ENCODE measurements around the gene VSTM4. TPM values are rescaled to one million over a fixed set of nuclear protein-coding genes. Genes with fewer than 3 reads are reported as not detected.
A peak's percentile ranks its signal among the peaks of the same experiment; 100 is the strongest.

Gene VSTM4
- total RNA-seq, 1 donor = 10.1 TPM

DNA sequence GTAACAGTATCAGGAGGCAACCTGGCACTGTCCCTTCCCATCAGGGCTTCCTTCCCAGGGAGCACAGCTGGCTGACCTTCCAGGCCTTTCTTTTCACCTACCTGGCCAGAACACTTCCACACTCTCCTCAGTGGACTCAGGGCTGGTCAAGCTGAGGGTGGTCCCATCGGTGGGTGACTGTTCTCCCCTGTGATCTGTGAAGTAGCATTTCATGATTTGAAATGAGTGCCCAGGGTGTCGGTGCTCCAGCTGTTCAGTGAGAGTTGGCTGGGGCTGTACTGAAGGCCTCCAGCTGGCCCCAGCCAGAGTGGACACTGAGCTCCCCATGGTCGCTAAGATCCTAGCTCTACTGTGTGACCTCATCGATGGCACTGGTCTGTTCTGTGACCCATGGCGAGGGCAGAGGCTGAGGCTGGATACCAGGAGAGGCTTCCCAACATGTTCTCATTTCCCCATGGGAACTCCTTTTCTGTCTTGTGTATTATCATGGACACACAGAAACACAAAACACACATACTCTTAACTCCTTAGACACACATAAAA is 18.5 kb upstream of the VSTM4 start, which contains the start of gene FAM170B:
Gene FAM170B, minus strand, starts transcription at position 316 of the 543 bp plus-strand sequence. Its CDS starts 103 bp downstream, at position 213.
- TF ChIP-seq, protein P1, sequence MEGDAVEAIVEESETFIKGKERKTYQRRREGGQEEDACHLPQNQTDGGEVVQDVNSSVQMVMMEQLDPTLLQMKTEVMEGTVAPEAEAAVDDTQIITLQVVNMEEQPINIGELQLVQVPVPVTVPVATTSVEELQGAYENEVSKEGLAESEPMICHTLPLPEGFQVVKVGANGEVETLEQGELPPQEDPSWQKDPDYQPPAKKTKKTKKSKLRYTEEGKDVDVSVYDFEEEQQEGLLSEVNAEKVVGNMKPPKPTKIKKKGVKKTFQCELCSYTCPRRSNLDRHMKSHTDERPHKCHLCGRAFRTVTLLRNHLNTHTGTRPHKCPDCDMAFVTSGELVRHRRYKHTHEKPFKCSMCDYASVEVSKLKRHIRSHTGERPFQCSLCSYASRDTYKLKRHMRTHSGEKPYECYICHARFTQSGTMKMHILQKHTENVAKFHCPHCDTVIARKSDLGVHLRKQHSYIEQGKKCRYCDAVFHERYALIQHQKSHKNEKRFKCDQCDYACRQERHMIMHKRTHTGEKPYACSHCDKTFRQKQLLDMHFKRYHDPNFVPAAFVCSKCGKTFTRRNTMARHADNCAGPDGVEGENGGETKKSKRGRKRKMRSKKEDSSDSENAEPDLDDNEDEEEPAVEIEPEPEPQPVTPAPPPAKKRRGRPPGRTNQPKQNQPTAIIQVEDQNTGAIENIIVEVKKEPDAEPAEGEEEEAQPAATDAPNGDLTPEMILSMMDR (IDR thresholded peaks at IDR 0.05; ENCODE audit: extremely low read depth, low read depth, low read length) = no peak
- H3K4me3 ChIP-seq (ENCODE audit: insufficient read depth, low read length) = no peak within 1 kb of the TSS
- H3K79me2 ChIP-seq (ENCODE audit: insufficient read depth, low read length) = no peaks in the 10 kb centered on the region
- peaks cover 12% of the 10 kb centered on the region for H3K4me1 ChIP-seq (ENCODE audit: insufficient read depth, low read length)
- H3K9me3 ChIP-seq (ENCODE audit: low read depth, low read length) = no peaks in the 10 kb centered on the region
- H3K27ac ChIP-seq (ENCODE audit: low read depth, low read length) = no peak within 1 kb of the TSS
- H3K4me2 ChIP-seq (ENCODE audit: insufficient read depth, low read length) = no peak within 1 kb of the TSS
- DNase-seq (ENCODE audit: insufficient read length, low spot score, missing footprints) = no peak
- H2AFZ ChIP-seq (ENCODE audit: low read length) = no peak within 1 kb of the TSS
- no peaks in the 10 kb centered on the region for H4K20me1 ChIP-seq (ENCODE audit: insufficient read depth, low read length)
- no peaks in the 10 kb centered on the region for H3K36me3 ChIP-seq (ENCODE audit: insufficient read depth, low read length)
- peaks cover 13% of the 10 kb centered on the region for H3K27me3 ChIP-seq (ENCODE audit: insufficient read depth, low read length)

DNA sequence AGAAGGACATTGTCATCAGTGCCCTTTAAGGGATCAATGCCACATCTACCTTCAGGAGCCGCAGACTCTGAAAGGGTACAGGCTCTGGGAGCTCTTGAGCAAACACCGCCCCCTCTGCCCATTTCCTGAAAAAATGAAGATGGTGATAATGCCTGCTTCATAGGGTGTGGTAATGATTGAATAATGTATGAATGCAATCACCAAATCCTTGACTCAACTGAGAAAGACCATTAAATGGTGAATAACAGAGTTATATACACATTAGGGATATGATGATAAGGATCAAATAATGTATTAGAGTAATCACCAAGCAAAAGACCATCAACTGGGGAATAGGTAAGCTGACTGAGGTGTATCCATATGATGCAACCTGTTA is 17.0 kb upstream of the VSTM4 start:
- TF ChIP-seq, protein P1 (IDR thresholded peaks at IDR 0.05; ENCODE audit: extremely low read depth, low read depth, low read length) = no peak
- Histone ChIP-seq H3K4me3 (ENCODE audit: insufficient read depth, low read length) (no peak overlapping the region), H3K79me2 (ENCODE audit: insufficient read depth, low read length) (no peaks in the 10 kb centered on the region), H3K4me2 (ENCODE audit: insufficient read depth, low read length) (no peak overlapping the region), H3K36me3 (ENCODE audit: insufficient read depth, low read length) (no peaks in the 10 kb centered on the region), H4K20me1 (ENCODE audit: insufficient read depth, low read length) (no peaks in the 10 kb centered on the region), H2AFZ (ENCODE audit: low read length) (no peak overlapping the region), H3K4me1 (ENCODE audit: insufficient read depth, low read length) (peaks cover 3% of the 10 kb centered on the region), H3K27ac (ENCODE audit: low read depth, low read length) (no peak overlapping the region), H3K9me3 (ENCODE audit: low read depth, low read length) (no peaks in the 10 kb centered on the region), H3K27me3 (ENCODE audit: insufficient read depth, low read length) (peaks cover 18% of the 10 kb centered on the region)
- DNase-seq (ENCODE audit: insufficient read length, low spot score, missing footprints) = peak; percentile 54

DNA sequence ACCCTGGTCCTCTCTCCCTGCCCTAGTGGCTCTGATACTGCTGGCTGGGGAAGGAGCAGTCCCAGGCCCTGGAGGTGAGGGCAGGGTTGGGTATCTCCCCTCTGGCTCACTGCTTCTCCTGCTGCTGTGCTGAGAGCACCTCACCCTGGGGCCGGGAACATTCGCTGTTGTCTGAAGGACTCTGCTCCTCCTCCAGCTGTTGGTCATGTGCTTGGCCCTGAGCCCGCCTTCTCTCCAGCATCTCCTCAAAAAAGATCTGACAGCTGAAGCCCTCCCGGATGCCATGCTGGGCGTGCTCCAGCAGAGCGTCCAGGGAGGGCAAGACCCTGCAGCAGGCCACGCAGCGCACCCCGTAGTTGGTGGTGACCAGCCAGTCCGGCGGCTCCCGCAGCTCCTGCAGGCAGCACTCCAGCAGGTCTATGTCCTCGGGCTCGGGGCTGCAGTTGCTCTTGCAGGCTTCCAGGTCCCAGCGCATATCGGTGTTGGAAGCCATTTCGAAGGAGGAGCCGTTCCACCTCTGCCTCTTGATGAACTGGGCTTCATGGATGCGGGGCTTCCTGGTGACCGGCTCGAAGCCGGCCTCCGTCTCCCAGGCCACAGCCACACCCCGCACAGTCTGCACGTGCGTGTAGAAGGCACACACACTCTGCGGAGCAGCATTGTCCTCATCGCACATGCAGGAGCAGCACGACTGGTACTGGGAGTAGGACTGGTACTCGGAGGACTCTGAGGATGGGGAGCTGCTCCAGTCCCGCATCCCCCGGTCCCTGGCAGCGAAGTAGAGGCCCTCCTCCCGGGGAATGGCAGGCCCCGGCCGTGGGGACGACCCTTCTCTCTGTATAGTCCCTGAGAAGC is 16.4 kb upstream of the VSTM4 start:
- H3K27me3 ChIP-seq (ENCODE audit: insufficient read depth, low read length) = peaks cover 18% of the 10 kb centered on the region
- DNase-seq (ENCODE audit: insufficient read length, low spot score, missing footprints) = no peak
- TF ChIP-seq, protein P1 (IDR thresholded peaks at IDR 0.05; ENCODE audit: extremely low read depth, low read depth, low read length) = no peak
- H3K79me2 ChIP-seq (ENCODE audit: insufficient read depth, low read length) = no peaks in the 10 kb centered on the region
- H3K4me3 ChIP-seq (ENCODE audit: insufficient read depth, low read length) = no peak overlapping the region
- peaks cover 3% of the 10 kb centered on the region for H3K4me1 ChIP-seq (ENCODE audit: insufficient read depth, low read length)
- H3K9me3 ChIP-seq (ENCODE audit: low read depth, low read length) = no peaks in the 10 kb centered on the region
- H3K4me2 ChIP-seq (ENCODE audit: insufficient read depth, low read length) = no peak overlapping the region
- H4K20me1 ChIP-seq (ENCODE audit: insufficient read depth, low read length) = no peaks in the 10 kb centered on the region
- H3K27ac ChIP-seq (ENCODE audit: low read depth, low read length) = no peak overlapping the region
- H2AFZ ChIP-seq (ENCODE audit: low read length) = no peak overlapping the region
- no peaks in the 10 kb centered on the region for H3K36me3 ChIP-seq (ENCODE audit: insufficient read depth, low read length)

DNA sequence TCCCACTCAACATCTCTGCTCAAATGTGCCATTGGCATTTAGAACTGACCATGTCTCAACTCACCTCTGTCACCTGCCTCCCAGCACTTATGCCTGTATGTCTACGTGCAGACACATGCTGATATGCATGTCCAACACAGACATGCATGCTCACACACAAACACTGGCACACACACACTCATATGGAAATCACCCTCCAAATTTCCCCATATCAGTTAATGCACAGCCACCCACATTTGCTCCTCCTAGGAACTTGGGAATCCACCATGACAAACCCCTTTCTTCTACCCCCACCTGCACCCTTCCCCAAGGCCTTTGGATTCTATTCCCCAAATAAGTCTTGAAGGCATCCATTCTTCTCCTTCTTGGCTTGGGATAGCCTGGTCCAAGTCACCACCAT is 14.1 kb upstream of the VSTM4 start:
- H3K9me3 ChIP-seq (ENCODE audit: low read depth, low read length) = no peaks in the 10 kb centered on the region
- TF ChIP-seq, protein P1 (IDR thresholded peaks at IDR 0.05; ENCODE audit: extremely low read depth, low read depth, low read length) = no peak
- H3K4me1 ChIP-seq (ENCODE audit: insufficient read depth, low read length) = no peaks in the 10 kb centered on the region
- no peak overlapping the region for H3K27ac ChIP-seq (ENCODE audit: low read depth, low read length)
- H2AFZ ChIP-seq (ENCODE audit: low read length) = no peak overlapping the region
- DNase-seq (ENCODE audit: insufficient read length, low spot score, missing footprints) = no peak
- peaks cover 18% of the 10 kb centered on the region for H3K27me3 ChIP-seq (ENCODE audit: insufficient read depth, low read length)
- H3K36me3 ChIP-seq (ENCODE audit: insufficient read depth, low read length) = no peaks in the 10 kb centered on the region
- H4K20me1 ChIP-seq (ENCODE audit: insufficient read depth, low read length) = no peaks in the 10 kb centered on the region
- H3K4me2 ChIP-seq (ENCODE audit: insufficient read depth, low read length) = no peak overlapping the region
- no peak overlapping the region for H3K4me3 ChIP-seq (ENCODE audit: insufficient read depth, low read length)
- no peaks in the 10 kb centered on the region for H3K79me2 ChIP-seq (ENCODE audit: insufficient read depth, low read length)
